Muscle layer of duodenum (tissue), 2 donors: ENCODE measurements around the gene H2AZ2.
"Not testable (repeated sequence)": the region's sequence is repeated elsewhere in the genome, so short reads cannot be mapped to it uniquely, and the experiment has no call there.

Source experiments
- H3K27ac ChIP-seq: one replicate; pipeline ENCODE4 v1.7.0; 2013; ENCODE audit warnings: mild to moderate bottlenecking, low read length
- H3K27me3 ChIP-seq: one replicate; pipeline ENCODE4 v1.7.0; 2013; ENCODE audit warnings: low read depth, mild to moderate bottlenecking, control low read depth, low read length
- H3K36me3 ChIP-seq, 2 donors: one replicate each; pipeline ENCODE4 v1.7.0; 2013; ENCODE audit warnings: low read length in 2 of 2, control low read depth in 1 of 2, mild to moderate bottlenecking in 1 of 2; ENCODE audit not compliant: insufficient read depth in 2 of 2, control insufficient read depth in 1 of 2
- H3K4me1 ChIP-seq, 2 donors: one replicate each; pipeline ENCODE4 v1.7.0; 2013; ENCODE audit warnings: low read length in 2 of 2, mild to moderate bottlenecking in 2 of 2, control low read depth in 1 of 2, moderate library complexity in 1 of 2; ENCODE audit not compliant: insufficient read depth in 2 of 2, control insufficient read depth in 1 of 2
- H3K4me3 ChIP-seq, 2 donors: one replicate each; pipeline ENCODE4 v1.7.0; 2013; ENCODE audit warnings: low read length in 2 of 2, low read depth in 1 of 2, mild to moderate bottlenecking in 1 of 2
- H3K9me3 ChIP-seq, 2 donors: one replicate each; pipeline ENCODE4 v1.7.0; 2013; ENCODE audit warnings: low read length in 2 of 2, control low read depth in 1 of 2, mild to moderate bottlenecking in 1 of 2; ENCODE audit not compliant: control insufficient read depth in 1 of 2
- donor health status: healthy.

The H2AZ2 gene

DNA sequence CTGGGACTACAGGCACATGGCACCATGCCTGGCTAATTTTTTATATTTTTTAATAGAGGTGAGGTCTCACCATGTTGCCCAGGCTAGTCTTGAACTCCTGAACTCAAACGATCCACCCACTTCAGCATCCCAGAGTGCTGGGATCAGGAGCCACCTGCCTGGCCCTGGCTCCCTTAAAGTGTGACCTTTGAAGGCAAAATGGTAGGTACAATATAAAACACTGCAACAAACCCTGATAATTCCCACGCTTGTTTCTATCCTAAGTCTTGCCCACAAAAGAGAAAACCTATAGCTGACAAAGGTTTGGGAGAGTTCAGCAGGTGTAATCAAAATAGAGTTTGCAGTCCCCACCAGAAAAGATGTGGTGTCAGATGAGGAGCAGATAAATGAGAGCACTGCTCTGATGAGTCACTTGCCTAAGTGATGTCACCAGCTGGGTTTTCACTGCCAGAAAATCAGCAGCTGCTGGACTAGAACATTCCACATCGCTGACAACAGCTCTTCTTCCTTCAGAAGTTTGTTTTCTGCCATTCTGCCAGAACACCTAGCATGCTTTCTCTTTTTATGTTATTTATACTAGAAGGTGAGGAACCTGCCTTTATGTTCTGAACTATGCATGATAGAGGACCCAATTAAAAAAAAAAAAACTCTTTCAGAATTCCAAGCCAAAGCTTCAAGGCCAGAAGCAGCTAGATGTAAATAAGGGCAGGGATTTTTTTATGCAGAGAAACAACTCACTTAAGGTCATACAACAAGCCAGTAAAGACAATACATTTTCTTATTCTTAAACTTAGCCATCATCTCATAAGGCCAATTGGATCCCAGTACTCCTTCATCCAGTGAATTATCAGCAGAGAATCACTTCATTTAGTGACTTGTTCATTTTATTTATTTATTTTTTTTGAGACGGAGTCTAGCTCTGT, 19.4 kb upstream of the H2AZ2 start:
- Histone ChIP-seq H3K4me1 (peaks cover 0 to 9% of the 10 kb centered on the region in 2 donors), H3K36me3 (no peaks in the 10 kb centered on the region), H3K9me3 (no peaks in the 10 kb centered on the region), H3K27me3 (no peaks in the 10 kb centered on the region), H3K4me3 (no peak overlapping the region), H3K27ac (peak overlapping the region; percentile 64)

DNA sequence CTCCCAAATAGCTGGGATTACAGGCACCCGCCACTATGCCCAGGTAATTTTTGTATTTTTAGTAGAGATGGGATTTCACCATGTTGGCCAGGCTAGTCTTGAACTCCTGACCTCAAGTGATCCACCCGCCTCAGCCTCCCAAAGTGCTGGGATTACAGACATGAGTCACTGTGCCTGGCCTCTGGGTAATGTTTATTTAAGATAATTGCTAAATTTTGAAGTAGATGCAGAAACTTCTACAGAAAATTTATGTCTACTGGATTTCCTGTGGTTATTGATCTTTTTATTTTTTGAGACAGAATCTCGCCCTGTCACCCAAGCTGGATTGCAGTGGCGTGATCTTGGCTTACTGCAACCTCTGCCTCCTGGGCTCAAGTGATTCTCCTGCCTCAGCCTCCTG, 14.1 kb upstream of the H2AZ2 start:
- not testable (repeated sequence) for H3K36me3 ChIP-seq, H3K9me3 ChIP-seq, H3K4me3 ChIP-seq, H3K4me1 ChIP-seq, H3K27me3 ChIP-seq, H3K27ac ChIP-seq

DNA sequence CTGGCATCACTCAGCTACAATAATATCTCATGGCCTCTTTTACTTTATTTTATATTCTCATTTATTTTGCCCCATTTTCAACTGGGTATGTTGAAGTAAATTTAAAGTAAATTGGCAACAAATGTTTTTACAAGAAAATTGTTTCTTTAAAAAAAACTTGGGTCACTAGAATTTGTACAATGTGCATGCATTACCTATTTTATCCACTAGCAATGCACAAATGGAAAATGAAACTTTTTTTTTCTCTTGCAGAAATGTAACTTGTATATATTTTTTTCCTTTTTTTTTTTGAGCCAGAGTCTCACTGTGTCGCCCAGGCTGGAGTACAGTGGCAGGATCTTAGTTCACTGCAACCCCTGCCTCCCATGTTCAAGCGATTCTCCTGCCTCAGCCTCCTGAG, 10.3 kb upstream of the H2AZ2 start:
- Histone ChIP-seq H3K9me3 (no peaks in the 10 kb centered on the region), H3K4me3 (no peak overlapping the region), H3K36me3 (no peaks in the 10 kb centered on the region)

DNA sequence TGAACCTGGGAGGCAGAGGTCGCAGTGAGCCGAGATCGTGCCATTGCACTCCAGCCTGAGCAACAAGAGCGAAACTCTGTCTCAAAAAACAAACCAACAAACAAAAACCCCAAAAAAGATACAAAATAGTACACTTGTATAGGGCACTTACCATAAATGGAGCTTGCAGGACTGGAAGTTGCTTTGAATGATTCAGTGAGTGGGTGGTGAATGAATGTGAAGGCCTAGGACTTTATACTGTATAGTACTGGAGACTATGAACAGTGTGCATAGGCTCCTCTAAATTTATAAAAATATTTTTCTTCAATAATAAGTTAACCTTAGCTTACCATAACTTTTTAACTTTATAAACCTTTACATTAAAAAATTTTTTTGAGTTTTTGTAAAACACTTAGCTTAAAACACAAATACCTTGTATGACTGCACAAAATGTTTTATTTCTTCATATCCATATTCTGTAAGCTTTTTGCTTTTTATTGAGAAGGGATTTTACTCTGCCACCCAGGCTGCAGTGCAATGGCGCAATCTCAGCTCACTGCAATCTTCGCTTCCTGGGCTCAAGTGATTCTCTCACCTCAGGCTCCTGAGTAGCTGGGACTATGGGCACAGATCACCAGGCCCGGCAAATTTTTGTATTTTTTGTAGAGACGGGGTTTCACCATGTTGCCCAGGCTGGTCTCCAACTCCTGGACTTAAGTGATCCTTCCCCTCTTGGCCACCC, 6.9 kb upstream of the H2AZ2 start:
- no peaks in the 10 kb centered on the region for H3K9me3 ChIP-seq
- no peaks in the 10 kb centered on the region for H3K27me3 ChIP-seq
- H3K4me3 ChIP-seq = no peak overlapping the region
- no peaks in the 10 kb centered on the region for H3K4me1 ChIP-seq
- H3K36me3 ChIP-seq = no peaks in the 10 kb centered on the region
- no peak overlapping the region for H3K27ac ChIP-seq

More for the DNA sequence above, 10.3 kb upstream of the H2AZ2 start:
- Histone ChIP-seq H3K27ac (no peak overlapping the region), H3K27me3 (no peaks in the 10 kb centered on the region), H3K4me1 (no peaks in the 10 kb centered on the region)

DNA sequence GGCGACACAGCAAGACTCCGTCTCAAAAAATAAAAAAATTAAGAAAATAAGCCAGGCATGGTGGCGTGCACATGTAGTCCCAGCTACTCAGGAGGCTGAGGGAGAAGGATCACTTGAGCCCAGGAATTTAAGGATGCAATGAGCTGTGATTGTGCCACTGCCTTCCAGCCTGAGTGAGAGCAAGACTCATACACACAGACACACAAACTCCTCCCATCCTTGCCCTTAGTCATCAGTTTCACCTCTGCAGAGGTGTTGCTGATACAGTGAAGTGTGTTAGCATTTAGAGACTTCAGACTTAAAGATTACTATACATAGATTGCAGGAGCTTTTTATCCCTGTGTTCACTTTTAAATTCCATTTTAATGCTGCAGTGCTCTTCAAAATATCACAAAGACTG, 5.5 kb upstream of the H2AZ2 start:
- peaks cover 0 to 6% of the 10 kb centered on the region in 2 donors for H3K4me1 ChIP-seq
- no peak overlapping the region for H3K4me3 ChIP-seq
- H3K36me3 ChIP-seq = no peaks in the 10 kb centered on the region

DNA sequence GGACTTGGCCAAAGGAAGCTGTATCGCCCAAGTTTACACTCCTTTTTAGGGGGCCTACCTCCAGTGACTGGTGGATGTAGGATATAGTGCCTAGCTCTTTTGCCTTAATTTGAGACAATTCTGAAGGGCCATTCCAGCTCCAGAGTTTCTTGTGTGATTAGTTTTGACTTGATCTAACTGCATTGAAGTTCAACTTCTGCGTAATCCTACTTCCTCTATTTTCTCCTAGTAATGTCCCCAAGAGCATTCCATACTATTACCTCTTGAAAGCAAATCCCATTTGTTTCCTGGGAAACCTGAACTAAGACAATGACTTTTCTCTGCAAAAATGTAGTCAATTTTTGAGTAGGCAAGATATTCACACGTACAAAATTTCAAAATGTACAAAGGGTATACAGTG, 4.7 kb upstream of the H2AZ2 start:
- Histone ChIP-seq H3K36me3 (no peaks in the 10 kb centered on the region), H3K9me3 (no peaks in the 10 kb centered on the region), H3K27me3 (no peaks in the 10 kb centered on the region), H3K4me3 (no peak overlapping the region), H3K27ac (no peak overlapping the region), H3K4me1 (peaks cover 0 to 6% of the 10 kb centered on the region in 2 donors)

More for the DNA sequence above, 5.5 kb upstream of the H2AZ2 start:
- no peaks in the 10 kb centered on the region for H3K27me3 ChIP-seq
- no peak overlapping the region for H3K27ac ChIP-seq
- H3K9me3 ChIP-seq = no peaks in the 10 kb centered on the region

DNA sequence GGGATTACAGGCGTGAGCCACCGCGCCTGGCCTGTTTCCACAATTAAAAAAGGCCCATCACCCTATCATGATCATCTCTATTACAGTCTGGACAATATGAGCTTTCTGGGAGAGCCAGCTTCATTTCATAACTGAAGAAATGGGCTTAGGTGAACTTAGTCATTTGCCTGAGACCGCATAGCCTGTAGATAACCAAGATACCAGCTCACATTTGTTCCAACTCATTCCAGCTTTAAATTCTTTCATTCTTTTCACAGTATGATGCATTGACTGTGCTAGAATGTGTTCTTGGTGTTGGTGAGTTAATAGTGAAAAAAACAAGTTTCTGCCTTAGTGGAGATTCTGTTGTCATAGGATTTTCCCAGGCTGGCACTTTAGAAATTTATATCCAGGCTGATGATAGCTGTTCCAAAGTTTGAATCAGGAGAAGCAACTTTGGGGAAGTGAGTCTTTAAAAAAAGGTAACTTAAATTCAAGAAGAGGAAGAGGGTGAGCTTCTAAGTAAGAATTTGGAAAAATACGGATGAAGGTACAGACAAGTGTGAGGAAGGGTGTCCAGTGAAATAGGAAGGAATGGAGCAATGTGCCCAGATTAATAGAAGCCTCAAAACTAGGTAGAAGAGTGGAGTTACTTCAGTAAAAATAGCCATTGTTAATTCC, 2.1 kb upstream of the H2AZ2 start:
- no peaks in the 10 kb centered on the region for H3K36me3 ChIP-seq
- H3K9me3 ChIP-seq = no peaks in the 10 kb centered on the region
- H3K27me3 ChIP-seq = no peaks in the 10 kb centered on the region
- H3K4me3 ChIP-seq = no peak overlapping the region
- H3K4me1 ChIP-seq = peaks cover 4 to 15% of the 10 kb centered on the region in 2 donors
- H3K27ac ChIP-seq = no peak overlapping the region

DNA sequence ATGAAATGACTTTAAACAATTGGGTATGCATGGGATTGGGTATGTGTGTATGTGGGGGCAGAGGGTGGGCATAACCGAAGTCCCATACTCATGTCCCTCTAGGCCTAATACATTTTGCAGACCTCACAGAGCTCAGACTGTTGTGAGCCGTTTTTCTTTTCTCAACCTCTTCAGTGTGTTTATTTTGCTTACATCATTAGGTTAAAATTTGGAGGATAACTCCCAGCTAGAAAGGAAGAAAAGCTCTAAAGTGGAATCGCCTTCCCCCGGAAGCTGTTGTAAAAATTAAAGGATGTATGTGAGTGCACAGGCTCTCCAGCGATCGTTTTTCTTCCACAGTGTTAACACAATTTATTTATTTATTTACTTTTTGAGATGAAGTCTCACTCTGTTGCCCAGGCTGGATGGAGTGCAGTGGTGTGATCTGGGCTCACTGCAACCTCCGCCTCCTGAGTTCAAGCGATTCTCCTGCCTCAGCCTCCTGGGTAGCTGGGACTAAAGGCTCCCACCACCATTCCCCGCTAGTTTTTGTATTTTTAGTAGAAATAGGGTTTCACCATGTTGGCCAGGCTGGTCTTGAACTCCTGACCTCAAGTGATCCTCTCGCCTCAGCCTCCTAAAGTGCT, 1.5 kb upstream of the H2AZ2 start:
- Histone ChIP-seq H3K27ac (no peak overlapping the region), H3K9me3 (no peaks in the 10 kb centered on the region), H3K4me1 (peaks cover 5 to 20% of the 10 kb centered on the region in 2 donors), H3K4me3 (peak overlapping the region; percentile 67 to 79), H3K36me3 (no peaks in the 10 kb centered on the region), H3K27me3 (no peaks in the 10 kb centered on the region)

DNA sequence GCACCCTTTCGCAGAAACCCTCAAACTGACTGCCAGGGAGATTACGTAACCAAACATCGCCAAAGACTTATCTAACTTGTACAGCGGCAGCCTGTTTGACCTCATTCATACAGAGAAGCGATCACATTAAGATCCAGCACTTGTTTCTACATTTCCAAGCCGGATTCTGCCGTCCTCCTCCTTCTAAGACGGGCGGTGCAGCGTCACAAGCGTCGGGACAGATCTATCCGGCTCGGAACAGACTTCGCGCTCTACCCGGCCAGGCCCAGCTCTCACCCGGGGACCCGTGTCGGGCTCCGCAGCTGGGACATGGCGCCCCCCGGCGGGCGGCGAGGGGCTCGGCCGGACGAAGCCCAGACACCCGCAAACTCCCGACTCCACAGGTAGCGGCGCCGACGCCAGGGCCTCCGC, 373 bp downstream of the H2AZ2 start:
- H3K27ac ChIP-seq = peak overlapping the region; percentile 99
- H3K4me1 ChIP-seq = peaks cover 5 to 20% of the 10 kb centered on the region in 2 donors
- peak overlapping the region; percentile 81 to 95 for H3K4me3 ChIP-seq
- H3K27me3 ChIP-seq = no peaks in the 10 kb centered on the region
- no peaks in the 10 kb centered on the region for H3K9me3 ChIP-seq
- no peaks in the 10 kb centered on the region for H3K36me3 ChIP-seq

DNA sequence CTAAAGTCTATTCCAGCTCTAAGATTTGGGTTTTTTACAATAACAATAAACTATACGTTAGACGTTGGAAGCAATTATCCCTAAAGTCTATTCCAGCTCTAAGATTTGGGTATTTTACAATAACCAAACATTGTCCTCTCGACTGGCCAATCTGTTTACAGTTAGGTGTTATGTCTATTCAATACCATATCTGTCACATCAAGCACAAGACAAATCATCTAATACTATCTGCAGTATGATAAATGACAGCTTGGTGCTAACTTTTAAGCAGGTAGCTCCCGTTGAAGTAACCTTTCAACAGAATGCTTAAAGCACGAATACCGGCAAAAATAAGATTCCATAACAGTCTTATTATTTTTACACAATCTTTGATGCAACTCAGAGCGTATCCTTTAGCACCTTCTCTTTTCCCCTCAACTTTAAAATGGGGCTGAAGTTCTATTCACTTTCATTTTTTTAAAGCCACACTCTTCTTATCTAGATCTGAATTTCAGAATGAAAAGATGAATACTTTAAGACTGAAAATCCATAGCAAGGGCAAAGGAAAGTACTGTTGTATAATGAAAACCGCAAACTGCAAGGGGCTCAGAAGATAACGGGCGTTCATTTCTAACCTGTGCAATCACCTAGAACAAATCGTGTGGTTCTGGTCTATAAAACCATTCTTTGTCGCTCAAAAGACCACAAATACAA, 925 bp downstream of the H2AZ2 start:
- Histone ChIP-seq H3K4me3 (peak overlapping the region; percentile 81 to 95), H3K9me3 (no peaks in the 10 kb centered on the region)

More for the DNA sequence above, 925 bp downstream of the H2AZ2 start:
- Histone ChIP-seq H3K27me3 (no peaks in the 10 kb centered on the region), H3K27ac (peak overlapping the region; percentile 99), H3K36me3 (no peaks in the 10 kb centered on the region), H3K4me1 (peaks cover 8 to 22% of the 10 kb centered on the region in 2 donors)
